Activated CD4-positive, alpha-beta T cell treated with anti-CD3 and anti-CD28 coated beads, Interleukin-2, Interleukin-6, amounts not matched to agents 100 ng/mL and 50 ng/mL, durations not matched to agents 16 hours and 8 hours (primary cell): ENCODE measurements around the gene RPS23.

Experiments used
- DNase-seq: peaks from one replicate; pipeline ENCODE4 v3.0.0-alpha.2; 2020

Gene RPS23

DNA sequence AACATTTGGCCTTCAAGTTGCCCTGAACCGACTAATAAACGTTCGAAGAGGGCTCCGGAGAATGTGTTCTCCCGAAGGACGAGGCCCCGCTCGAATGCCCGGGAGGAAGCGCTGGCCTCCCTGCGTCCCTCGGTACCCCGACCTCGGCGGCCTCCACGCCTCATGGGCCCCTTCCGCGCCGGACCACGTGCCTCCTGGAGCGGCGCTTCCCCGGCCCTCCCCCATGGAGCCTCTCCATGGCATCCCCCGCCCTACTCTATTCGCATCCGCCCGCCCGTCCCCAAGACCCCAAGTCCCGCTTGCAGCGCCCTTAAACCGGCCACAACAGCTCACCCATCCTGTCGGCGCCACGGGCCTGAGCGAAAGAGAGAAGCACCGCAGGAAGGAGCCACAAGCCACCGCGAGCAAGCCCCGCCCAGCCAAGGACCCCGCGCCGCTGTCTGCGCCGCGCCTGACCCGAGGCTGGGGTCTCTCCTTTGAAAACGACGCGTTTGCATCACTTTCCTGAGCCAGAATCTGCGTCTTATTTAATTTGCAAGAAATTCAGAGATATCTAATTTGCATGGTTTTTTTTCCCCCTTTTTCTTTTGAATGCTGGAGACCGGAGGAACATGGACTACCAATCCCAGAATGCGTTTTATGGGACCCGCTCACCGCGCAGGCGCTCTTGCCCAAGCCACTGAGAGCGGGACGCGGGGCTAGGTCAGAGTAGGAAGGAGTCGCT is at the start of gene RPS23:
Gene RPS23 (minus strand): TSS at position 368 of the 724 bp plus-strand sequence. CDS start 31 bp downstream, at position 337.
- DNase-seq = peak; percentile 94

DNA sequence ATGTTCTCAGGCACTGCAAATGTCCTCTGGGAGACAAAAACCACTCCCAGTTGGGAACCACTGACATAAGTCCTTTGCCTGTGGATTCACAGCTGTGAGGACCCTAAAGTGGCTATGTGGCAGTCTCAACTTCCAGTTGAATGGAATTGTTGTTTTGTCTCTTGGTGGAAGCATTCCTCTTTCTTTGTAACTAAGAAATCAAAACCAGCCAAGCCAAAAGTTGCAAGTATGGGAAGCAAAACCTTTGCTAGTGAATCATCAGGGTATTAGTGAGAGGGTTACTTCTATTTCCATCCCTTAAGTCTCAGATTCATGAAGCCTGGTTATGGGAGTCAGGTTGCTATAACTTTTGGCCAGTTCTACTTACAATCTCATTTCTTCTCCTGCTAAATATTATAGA is 49.8 kb upstream of the RPS23 start:
- DNase-seq = no peak

DNA sequence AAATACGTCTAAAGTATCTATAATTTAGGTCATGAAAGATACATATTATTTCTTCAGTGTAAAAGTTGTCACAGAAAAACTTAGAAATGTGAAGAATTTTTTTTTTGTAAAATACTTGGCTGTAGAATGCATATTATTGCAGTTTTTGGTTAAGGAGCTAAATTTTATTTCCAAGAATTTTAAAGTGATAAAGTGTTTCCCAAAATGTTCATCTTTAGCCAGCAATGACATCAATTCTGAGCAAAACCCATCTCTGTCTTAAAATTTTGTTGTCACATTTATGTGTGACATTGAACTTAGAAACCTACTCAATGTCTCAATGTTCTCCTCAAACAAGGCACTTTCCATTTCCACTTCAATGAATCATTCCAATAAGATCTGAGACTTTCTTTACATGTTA is 47.8 kb upstream of the RPS23 start:
- no peak for DNase-seq

DNA sequence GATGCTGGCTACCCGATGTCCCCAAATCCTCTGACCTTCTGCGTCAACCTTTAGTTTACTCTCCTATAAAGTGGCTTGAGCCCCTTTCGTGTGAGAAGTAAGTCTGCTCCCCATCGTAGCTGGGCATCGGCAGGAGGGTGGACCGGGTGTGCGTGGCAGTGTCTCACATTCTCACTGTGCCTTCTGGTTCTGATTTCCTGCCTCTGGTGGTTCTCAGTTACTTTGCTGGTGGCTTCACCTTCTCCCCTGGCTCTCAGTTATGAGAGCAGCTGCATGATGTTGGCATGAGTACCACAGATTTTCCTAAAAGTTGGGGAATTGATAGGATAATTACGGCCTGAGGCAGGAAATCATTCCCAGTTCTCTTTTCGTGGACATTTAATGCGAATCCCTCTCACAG is 47.0 kb upstream of the RPS23 start:
- DNase-seq = no peak

DNA sequence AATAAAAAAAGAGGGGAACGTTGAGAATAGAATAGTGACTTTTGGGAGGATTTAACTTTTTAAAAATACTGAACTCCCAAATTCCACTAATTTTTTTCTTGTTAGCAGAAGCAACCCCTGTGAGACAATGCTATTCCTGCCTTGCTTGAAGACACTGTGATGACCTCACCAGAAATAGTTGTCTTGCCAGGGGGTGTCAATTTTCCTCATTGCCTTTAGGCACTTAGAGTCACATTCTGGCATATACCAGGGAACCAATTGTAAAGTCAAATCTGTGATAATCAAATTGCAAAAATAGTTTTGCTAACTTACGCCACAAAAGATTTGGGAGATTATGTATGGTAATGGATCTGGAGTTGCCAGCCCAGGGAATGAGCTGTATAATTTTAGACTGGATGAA is 42.8 kb upstream of the RPS23 start:
- DNase-seq = no peak

DNA sequence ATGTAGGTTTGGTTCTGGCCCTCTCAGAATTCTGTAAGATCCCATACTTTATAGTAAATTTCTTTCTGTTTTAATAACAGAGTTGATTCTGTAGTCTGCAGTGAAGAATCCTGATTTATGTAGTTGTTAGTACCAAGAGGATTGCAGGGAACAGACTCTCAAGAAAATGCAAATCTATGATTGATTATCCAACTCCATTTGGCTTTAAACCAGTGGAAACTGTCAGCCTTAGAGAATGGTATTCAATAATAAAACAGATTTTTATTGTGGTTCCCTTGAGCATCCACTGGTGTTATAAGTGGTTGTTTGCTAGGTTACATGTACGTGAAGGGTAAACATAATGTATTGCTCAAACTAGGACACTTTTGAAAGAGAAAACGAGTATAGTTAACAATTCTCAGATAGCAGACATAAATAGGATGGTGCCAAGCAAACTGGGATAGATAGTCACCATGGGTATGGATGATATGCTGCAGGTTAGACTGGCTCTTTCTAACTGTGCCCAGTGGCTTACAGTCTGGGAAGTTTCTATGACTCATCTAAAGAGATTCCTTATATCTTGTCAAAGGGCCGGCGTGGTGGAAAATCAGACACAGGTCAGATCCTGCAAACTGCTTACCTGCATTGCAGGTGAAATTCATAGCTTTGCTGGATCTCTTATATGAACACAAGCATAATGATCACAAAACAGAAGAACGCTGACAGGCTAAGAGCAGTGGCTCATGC is 41.7 kb upstream of the RPS23 start:
- no peak for DNase-seq

DNA sequence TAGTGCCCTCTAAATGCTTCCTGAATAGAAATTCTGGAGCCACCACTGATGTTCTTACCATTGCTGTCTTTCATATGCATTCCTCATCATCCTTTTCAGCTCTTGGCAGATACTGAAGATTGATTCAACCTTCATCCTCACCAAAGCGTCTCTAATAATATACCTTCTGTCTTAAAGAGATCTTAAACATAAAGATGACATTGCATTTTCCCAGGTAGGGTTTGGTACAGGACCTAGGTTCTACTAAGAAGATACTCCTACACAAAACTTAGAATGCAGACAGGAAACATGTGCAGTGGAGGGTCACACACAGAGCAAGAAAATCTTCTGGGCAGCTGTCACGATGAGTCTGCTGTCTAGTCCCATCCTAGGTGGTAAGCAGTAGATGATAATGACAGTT is 41.0 kb upstream of the RPS23 start:
- DNase-seq = no peak

DNA sequence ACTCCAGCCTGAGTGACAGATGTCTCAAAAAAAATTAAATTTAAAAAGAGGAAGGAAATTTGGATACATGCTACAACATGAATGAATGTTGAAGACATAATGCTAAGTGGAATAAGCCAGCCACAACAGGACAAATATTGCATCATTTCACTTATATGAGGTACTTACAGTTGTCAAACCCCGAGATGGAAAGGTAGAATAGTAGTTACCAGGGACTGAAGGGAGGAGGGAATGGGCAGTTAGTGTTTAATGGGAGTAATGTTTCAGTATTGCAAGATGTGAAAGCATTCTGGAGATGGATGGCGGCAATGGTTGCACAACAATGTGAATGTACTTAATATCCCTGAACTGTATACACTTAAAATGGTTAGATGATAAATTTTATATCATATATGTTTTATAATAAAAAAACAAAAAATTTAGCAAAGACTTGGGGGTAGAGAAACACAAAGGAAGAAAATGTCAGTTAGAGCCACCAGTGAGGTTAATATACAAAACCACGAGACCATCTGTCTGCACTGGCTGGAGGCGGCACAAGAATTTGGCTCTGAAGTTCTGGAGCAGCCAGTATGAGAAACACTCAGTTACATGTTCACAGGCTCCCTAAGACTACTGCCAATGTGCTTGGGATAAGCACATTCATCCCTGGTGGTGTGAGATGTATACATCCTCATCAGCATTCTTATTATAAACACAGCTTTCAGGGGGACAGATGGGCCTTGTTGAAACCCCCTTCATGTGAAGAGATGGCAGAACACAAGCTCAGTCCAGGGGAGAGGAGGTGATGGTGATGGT is 37.0 kb upstream of the RPS23 start:
- no peak for DNase-seq

DNA sequence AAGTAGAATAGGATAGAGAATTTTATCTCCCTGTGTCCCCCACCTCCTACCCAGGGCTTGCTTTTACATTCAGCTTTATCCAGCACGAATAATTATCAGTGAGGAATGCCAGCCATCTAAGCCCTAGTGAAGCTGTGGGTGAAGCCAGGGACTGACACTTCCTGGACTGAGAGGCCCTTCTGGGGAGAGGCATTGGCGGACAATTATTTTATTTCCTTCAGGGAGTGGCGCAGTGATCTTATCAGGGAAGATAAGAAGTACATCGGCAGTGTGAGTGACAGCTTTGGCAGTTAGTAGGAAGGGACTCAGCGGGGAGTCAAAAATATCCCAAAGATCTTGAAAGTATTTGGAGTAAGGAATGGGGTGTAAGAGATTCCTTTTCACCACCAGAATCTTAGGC is 34.9 kb upstream of the RPS23 start:
- no peak for DNase-seq

DNA sequence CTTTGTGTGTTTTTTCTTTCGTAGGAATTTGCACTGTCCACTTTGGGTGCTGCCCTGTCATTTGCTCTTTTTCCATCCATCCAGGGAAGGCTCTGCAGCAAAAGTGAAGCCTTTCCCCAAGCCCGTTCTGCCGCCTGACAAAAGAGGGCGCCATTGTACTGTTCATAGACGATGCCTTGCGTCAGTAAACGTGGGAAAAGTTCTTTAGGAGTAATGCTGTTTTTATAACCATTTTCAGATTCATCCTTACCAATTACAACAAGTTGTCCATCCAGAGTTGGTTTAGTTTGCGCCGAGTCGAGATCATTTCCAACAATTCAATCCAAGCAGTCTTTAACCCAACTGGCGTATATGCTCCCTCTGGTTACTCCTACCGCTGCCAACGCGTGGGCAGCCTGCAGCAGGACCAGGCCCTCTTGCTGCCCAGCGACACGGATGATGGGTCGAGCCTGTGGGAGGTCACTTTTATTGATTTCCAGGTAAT is 34.3 kb upstream of the RPS23 start:
- DNase-seq = peak; percentile 62

DNA sequence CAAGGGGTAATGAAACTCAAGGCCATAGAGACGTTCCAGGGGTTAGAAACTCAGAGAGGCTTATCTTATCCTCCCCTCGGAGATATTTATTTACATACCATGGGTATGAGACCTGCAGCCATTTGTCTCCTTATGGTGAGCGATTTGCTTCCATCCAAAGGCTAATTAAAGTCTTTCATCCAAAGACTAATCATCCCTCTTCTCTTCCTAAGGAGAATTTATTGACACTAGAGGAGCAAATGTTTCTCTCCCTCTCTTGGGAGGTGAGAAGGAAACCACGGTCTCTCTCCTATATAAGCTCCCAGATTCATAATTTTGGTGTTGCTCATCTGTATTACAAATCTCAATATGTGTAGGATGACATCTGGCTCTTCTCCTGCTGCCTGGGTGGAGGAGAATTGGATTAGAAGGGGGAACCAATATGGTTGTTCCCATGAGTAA is 31.0 kb upstream of the RPS23 start:
- no peak for DNase-seq

DNA sequence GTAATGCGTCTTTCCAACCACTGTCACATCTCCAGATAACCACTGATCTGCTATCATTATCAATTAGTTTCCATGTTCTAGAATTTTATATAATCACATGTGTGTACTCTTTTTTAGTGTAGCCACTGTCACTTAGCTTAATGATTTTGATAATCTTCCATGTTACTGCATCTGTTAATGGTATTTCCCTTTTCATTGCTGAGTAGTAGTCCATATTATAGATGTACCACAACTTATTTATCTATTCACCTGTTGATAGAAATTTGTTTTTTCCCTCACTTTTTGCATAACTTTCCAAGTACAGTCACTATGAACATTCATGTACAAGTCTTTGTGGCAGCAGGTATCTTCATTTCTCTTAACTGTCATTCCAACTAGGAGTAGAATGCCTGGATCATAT is 30.3 kb upstream of the RPS23 start:
- no peak for DNase-seq

DNA sequence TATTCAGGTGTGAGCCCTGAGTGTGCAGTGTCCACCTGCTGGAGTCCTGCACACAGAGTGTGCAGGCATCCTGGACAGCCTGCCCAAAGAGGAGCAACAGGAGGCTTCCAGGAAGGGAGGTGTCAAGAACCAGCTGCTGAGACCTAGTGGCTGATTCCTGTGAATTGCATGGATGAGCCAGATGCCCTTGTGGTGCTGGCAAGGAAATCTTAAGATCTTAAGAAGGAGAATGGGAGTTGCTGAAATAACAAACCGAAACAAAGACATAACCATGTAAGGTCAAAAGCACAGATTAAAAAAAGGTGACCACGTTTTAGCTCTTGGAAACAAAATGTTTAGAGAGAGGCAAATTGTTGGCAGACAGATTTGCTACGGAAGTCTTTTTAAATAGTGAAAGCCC is 29.3 kb upstream of the RPS23 start:
- DNase-seq = no peak

DNA sequence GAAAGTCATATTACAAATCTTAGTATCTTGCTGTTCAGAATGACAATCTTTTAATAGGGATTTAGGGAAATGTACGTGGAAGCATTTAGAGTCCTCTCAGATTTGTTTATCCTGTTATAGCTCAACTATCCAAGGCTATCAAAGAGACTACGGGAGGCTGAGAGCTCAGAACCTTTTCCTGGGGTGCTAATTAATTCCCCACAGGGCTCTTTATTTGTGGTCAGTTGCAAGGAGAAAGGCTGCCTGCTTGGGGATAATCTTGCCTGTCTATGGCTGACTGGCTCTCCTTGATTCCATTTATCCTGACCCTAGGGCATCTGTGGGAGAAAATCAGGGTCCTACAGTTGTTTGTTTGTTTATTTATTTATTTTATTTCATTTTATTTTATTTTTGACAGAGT is 28.0 kb upstream of the RPS23 start:
- no peak for DNase-seq

DNA sequence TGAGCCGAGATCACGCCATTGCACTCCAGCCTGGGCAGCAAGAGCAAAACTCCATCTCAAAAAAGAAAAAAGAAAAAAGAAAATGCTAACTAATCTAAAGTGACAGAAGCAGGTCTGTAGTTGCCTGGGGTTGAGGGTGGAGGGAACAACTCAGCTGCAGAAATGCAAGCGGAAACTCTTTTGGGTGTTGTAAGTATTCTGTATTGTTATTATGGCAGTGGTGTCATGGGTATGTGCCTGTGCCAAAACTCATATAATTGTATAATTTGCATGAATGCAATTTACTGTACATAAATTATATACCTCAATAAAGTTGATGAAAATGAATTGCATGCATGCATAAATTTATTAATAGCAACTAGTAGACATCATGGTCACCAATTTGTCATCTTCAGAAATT is 23.0 kb upstream of the RPS23 start:
- DNase-seq = no peak

DNA sequence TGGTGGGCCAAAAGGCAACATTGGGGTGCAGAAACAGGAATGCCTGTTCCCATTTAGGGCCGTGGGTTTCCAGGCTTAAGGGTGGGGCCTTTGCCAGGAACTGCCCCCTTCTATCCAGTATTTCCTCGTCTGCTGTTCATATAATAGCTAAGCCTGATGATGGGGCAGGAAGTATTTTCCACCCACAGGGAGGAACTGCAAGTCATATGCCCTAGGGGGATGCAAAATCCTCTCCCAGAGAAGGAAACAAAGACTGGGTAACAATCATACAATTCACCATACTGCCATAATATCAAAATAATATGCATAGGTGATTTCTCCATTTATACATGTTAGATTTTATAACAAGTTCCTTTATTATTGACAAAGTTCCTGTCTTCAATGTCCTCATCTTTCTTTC is 20.5 kb upstream of the RPS23 start:
- DNase-seq = no peak

DNA sequence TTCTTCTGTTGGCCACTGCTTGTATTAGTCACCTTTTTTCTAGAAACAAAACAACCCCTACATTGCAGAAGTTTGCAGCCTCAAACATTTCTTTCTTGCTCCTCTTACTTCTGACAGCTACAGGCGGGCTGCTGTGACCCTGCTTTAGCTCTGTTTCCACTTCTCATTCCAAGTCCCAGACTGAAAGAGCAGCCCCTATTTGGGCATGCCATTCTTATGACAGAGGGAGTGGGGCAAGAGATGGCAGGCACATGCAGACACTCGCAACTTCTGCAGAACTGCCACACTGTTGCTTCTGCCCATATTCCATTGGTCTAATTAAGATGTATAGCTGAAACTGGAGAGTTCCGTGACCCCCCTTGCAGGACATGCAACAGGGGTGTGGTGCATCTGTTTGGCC is 19.6 kb upstream of the RPS23 start:
- DNase-seq = no peak

DNA sequence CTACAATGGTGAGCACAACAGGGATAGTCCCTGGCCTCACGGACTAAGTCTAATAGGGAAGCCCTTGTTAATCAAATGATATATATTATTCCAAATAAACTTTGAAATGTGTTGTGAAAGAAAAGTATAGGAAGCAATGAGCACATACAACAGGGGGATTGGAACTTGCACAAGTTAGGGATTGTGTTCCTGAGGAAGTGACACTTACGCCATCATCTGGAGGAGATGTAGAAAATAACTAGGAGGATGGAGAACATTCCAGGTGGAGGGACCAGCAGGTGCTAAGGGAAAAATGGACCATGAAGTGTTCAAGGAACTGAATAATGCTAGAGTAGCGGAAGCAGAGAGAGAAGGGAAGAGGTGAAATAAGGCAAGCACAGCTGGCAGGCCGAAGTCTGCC is 18.8 kb upstream of the RPS23 start:
- DNase-seq = no peak

DNA sequence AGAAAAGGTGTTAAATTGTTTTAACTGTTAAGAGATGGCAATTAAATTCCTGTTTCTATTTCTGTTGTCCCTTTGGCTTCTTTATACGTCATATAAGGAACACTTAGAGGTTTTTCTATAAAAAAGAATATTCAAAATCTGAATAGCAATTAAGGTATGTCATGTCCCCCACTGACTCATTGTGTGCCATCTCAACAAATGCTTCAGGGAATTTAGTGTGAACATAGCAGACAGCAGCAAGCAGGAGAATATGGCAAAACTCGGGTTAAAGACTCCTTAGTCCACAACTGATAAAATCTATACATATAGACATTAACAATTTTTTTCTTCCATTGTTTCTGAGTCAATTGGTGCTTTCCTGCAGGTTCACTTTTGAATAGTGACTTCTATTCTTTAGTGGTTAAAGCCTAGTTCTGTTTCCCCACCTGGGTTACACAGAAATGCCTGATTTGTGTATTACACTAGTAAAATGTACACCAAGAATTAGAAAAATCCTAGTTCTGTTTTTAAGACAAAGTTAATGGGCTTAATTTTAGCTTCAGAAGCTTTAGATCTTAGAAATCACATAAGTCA is 17.9 kb upstream of the RPS23 start:
- peak; percentile 47 for DNase-seq

DNA sequence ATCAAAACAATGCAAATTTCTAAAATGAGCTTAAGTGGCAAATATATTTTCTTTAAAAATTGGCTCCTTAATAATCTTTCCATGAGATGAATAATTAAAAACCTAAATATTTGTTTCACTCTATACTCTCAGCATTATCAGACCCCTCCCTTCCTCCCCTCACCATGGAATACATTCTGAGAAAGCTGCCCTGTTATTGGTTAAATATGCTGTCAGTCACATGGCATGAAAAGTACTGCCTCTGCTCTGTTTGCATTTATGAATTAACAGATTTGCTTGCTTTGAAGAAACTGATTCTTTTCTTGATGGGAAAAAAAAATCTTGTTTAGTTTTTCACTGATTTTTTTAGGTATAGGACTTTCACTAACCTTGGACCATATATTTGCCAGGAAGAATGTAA is 17.0 kb upstream of the RPS23 start:
- peak; percentile 44 for DNase-seq

DNA sequence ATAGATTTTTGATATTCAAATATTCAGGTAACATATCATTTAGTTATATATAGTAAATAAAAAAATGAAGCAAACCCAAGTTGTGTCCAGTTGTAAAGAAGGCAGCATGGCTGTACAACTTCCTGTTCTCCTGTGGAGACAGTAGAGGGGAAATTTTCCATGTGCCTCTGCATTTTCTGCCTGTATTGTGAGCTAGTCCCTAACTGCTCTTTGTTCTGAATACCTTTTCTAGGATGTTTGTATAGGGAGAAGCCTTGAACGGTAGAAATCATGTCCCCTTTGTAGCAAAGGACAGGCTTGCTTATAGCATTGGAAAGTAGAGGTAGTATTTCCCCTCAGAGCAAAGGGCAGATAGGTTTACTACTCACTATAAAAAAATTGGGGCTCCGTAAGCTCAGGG is 13.3 kb upstream of the RPS23 start:
- DNase-seq = no peak

DNA sequence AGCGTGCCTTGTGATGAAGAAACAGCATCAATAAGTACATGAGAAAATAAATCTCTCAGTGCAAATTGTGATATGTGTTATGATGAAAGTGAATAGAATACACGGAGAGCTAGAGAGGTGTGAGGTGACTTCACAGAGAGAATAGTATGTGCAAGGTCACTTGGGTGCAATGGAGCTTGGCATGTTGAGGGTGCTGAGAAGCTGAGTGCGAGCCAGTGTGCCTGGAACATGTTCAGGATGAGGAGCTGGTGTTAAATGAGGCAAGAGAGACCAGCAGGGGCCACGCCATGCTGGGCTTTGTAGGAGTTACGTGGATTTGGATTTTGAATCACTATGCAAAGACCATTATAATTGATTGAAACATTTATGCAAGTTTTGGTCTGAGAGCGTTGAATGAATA is 12.8 kb upstream of the RPS23 start:
- DNase-seq = no peak

DNA sequence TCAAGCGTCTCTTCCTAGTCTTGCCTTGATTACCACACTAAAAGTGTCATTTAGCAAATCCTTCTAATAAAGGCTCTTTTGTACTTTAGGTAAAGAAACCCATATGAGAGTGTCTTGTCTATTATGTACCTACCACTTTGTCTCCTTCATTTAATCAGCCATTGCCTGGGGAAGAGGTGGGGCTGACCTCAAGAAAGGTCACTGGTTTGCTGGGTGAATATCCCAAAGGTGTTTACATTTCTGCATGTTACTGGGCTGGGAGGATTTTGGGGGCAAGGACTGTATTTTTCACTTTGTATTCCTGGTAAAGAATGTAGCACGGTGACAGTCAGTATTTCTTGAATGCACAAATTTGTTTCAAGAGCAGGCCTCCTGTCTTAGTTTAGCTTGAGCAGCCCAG is 11.9 kb upstream of the RPS23 start:
- DNase-seq = no peak
